ENCODE results near the gene ITGAV.

ITGAV gene

DNA sequence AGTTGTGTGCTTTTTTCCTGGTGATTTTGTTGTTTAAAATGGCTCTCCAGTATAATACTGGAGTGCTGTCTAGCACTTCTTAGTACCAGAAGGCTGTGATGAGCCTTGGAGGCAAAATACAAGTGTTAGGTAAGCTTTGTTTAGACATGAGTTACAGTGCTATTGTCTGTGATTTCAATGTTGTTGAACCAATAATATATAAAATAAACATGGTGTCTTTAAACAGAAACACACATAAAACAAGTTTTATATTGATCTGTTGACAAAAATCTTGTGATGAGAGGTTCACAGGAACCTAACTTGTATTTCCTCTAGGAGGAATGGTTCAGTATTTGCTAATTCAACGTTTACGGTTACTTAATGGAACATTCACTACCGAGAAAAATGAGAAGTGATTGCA, 99.0 kb downstream of the ITGAV start:
- DNase-seq: no peak

DNA sequence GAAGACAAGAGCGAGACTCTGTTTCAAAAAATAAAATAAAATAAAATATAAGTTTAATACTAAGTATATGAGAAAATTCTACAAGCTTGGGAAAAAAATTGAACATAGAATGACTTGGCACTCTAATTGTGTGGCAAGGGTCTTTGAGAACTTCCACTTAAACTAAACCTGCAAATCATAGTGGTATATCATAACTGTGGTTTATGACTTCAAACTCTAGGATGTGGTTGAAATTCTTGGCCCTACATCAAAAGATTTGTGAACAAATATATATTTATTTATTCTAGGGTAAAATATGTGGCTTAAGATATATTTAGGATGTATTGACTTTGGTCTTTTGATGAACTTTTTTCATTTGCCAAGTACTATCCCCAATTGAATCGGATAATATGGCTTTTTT, 100.9 kb downstream of the ITGAV start:
- no peak for DNase-seq

DNA sequence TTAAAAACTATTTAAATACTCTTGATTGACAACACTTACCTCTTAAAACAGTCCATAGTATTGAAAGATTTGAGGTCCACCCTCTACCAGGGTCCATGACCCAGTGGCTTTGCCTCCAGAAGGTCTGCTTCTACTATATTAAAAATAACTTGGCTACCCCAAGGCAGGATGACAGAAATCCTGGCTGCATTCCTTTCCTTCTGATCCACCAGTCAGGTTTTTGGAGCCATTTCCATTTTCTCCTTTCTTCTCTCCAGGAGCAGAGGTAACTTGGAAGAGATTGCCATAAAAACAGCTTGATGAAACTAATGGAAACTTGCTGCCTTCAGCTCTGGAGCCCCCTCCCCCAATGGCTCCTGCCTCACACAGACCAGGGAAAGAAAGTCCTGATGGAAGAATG, 101.4 kb downstream of the ITGAV start:
- DNase-seq: no peak

DNA sequence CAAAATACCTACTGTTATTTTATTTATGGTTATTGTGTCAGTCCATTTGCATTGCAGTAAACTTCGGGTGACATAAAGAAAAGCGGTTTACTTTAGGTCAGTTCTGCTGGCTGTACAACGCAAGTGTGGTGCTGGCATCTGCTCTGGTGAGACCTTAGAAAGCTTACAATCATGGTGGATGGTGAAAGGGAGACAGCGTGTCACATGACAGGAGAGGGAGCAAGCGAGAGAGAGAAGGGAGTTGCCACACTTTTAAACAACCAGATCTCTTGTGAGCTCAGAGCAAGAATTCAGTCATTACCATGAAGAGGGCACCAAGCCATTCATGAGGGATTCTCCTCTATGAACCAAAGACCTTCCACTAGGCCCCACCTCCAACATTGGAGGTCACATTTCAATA, 102.0 kb downstream of the ITGAV start:
- DNase-seq: no peak

DNA sequence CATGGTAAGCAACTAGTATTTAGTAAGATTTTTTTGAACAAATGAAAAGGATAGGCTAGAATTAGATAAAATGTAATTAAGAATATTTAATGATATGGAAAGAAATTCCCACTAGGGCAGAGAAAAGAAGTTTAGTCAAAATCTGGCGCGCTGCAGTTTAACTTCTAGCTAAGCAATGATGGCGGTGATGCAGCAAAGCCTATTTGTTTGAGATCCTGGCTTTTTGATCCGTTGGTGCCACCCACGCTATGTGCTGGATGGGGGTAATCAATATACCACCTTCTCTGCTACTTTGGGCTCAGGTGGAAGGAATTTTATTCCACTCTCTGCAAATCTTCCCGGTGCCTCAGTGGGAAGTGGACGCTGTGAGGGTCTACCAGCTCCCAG, 103.6 kb downstream of the ITGAV start:
- DNase-seq: no peak

DNA sequence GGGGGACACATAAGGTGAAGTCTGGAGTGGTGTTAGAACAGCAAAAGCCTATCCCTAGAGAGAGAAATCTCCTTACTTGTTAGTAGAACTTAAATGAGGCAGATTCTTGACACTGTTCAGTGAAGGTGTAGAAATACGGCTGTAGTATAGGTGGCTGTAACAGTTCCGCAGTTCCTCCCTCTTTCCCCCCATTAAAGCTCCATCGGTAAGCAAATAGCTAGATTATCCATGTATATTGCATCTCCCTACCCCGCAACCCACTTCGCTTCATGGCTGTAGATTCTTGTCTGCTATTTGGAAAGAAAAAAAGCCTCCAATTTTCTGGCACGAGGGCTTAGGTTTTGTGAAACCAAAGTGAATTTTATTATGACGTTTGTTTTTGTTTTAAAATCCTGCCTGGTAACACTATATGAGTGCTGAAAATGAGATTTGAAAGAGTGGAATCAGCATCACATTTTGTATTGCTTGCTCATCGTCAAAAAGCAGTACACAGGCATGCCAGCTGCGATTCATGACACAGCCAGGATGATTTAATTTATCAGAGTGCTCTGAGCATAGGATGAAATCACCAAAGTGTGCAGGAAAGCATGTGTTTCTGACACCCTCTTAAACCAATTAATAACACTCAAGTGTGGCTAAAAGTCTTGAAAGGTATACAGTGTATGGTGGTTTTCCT, 105.4 kb downstream of the ITGAV start:
- no peak for DNase-seq

DNA sequence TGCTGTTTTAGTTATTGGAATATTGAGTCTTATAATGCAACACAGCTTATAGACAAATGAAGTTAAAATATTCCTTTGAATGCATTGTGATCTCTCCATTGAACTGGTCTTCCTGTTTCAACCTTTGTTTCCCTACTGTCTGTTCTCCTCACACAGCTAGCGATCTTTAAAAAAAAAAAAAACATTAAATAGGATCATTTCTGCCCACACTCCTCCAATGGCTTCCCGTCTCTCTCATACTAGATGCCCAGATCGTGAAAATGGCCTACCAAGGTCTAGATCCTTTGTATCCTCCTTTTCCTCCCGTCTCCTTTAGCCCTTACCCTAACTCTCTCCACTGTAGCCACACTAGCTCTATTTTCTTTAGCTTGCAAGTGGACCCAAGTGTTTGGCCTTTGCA, 106.4 kb downstream of the ITGAV start:
- no peak for DNase-seq

DNA sequence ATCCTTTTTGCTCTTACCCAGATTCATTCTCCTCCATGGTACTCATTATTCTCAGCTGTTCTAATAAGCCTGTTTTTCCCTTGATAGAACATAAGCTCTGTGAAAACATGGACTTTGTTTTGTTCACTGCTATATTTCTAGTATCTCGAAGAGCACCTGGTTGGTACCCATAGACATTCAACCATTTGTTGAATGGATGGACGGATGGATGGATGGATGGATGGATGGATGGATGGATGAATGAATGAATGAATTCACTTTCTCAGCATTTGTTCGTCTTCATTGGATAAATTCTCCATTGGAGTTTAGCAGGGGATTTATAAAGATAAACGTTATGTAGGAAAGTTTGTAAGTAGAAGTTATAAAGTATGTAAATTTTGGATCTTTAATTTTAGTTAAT, 106.9 kb downstream of the ITGAV start:
- no peak for DNase-seq

DNA sequence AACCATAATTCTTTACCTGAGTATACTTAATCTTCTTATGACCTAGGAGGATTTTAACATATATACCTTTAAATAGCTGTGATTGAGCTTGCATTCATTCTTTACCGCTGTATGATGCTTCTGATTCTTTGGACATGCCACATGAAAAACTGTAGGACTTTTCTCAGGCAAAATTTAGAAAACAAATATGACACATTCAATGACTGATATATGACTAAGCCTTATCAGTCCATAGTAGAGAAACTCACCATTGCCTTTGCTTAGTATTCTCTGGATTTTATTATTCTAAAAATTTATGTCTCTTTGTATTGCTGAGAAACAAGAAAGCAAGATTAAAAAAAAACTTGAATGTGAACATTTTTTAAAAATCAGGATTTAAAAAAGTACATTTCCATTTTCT, 107.7 kb downstream of the ITGAV start:
- DNase-seq: no peak

DNA sequence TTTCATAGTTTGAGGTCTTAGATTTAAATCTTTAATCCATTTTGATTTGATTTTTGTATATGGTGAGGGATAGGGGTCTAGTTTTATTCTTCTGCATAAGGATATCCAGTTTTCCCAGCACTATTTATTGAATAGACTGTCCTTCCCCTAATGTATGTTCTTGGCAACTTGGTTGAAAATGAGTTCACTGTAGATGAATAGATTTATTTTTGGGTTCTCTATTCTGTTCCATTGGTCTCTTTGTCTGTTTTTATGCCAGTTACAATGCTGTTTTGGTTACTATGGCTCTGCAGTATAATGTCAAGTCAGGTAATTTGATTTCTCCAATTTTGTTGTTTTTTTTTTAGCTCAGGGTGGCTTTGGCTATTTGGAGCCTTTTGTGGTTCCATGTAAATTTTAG, 109.9 kb downstream of the ITGAV start:
- DNase-seq: no peak

DNA sequence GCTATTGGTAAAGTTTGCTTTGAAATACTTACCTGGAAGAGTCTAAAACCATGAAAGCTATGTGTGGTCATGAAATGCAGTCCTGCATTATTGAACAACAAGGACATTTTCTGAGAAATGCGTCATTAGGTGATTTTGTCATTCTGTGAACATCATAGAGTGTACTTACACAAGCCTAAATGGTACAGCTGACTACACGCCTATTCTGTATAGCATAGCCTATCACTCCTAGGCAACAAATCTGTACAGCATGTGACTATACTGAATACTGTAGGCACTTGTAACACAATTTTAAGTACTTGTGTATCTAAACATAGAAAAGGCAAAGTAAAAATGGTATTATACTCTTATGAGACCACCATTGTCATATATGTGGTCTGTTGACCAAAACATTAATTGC, 112.2 kb downstream of the ITGAV start:
- DNase-seq: no peak

DNA sequence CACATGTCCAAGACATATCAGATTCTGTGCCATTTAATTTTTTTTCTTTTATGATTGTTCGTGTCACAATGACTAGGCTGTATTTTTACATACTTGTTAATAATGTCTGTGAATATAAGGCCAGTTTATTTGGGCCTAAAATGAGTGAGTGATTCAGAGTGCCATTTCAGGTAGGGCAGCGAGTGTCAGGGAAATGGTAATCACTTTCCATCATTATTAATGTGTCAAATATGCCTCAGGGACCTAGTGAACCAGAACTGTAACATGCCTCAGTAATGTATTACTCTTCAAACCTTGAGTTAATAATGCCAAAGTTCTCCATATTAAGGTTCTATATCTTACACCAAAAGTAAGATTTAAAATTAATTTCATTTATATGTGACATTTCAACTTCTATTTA, 112.6 kb downstream of the ITGAV start:
- DNase-seq: no peak

DNA sequence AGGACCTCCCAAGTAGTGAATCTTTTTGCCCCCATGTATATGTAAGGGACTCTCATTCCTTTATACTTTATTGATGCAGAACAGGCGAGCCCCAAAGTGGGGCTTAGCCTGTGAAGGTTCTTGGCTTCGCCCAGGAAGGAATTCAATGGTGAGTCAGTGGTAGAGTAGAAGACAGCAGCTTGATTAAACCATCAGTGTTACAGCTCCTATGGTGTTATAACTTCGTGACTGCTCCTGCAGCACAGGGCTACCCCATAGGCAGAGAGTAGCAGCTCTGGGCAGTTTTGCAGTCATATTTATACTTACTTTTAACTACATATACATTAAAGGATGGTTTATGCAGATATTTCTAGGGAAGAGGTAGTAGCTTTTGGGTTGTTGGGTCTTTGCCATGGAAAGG, 115.0 kb downstream of the ITGAV start:
- DNase-seq: no peak

DNA sequence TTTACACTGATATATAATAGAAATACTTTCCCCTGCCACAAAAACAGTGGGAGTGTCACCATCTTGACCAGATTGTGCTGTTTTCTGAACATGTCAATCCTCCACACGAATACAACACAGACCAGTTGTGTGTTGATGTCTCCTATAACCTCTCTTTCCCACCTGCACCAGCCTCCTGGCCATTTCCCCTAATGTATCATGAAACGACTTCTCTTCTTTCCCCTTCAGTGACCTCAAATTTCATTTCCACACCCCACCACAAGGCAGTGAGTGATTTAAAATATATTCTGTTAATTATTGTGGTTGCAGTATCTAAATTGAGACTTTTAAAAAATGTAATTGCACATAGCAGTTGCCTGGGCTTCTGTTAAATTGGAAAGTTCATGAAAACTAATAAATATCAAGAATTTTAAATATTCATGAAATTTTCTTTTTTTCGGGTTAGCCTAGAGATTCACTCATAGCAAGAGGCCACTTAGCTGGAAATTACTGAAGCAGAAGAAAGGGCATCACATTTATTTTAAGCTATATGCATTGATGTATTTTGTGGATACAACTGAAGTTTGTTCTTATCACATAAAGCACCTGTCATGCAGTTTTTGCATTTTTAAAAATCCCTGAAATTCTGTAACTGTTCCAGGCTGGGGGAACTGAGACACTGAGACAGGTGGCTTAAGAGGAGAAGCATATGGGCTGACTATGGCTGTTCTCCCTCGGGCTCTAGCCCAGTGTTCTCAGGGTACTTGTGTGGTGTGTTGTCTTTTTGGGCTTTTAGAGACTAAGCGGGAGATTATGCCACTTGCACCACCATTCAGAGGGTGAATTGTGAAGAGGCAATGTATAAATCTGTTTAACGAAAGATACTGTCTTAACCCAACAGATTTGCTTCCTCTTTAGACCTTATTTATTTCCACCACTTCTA, 119.9 kb downstream of the ITGAV start:
- no peak for DNase-seq

DNA sequence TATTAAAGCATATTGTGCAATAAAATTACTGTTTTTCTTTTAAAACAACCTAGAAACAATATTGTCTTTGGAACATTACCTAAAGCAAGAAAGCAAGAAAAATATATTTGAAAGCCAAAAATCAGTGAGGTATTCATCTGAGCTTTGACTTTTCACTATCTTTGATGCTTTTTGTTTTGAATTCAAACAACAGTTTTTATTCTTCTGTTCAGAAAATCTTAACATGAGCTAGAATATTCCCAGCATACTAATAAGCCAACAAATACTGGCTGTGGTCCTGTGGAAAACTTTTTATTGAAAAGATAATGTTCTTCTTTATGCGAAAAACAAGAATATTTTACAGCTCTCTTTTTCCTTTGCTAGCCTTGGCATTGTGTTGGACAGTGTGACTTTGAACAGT, 123.8 kb downstream of the ITGAV start:
- no peak for DNase-seq

DNA sequence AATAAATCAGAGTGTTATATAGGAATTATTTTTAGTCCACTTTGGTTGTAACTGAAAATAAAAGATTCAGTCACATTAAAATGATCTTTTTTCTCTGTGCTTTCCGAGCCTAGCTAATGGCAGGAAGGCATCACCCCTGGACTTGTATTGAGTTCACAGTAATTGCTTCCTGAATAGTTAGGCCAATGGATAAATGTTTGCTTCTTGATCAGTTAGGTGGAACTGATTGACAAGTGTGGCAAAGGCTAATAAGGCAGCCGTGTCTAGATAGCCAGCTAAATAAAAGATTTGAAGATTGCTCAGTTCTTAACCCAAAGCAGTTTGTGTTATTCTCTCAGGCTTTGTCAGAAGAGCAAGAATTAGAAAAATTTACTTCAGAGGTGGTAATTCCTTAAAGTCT, 124.8 kb downstream of the ITGAV start:
- DNase-seq: no peak

DNA sequence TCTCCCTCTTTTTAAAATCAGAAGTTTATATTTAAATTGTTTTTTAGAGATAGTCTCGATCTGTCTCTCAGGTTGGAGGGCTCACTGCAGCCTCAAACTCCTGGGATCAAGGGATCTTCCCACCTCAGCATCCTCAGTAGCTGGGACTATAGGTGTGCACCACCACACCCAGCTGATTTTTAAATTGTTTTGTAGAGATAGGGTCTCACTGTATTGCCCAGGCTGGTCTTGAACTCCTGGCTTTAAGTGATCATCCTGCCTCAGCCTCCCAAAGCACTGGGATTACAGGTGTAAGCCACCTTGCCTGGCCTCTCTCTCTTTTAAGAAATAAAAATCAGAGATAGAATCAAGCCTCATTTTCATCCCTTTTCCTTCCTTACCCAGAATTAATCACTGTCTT, 126.1 kb downstream of the ITGAV start:
- no peak for DNase-seq

DNA sequence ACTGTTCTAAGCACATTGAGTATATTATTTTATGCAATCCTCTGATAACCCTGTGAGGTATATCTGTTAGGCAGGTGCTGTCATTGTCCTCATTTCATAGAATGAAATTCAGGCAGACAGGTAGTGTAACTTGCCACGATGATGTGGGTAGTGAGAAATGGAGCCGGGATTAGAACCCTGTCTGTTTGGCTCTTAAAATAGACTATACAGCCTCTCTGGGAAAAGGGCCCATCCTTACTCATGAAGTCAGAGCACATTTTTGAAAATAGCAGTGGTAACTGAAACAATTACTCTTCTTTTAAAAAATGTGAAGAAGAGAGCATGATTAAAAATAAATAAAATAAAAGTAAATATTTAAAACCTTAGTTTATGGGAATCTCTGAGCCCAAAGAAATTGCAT, 127.0 kb downstream of the ITGAV start:
- DNase-seq: no peak

DNA sequence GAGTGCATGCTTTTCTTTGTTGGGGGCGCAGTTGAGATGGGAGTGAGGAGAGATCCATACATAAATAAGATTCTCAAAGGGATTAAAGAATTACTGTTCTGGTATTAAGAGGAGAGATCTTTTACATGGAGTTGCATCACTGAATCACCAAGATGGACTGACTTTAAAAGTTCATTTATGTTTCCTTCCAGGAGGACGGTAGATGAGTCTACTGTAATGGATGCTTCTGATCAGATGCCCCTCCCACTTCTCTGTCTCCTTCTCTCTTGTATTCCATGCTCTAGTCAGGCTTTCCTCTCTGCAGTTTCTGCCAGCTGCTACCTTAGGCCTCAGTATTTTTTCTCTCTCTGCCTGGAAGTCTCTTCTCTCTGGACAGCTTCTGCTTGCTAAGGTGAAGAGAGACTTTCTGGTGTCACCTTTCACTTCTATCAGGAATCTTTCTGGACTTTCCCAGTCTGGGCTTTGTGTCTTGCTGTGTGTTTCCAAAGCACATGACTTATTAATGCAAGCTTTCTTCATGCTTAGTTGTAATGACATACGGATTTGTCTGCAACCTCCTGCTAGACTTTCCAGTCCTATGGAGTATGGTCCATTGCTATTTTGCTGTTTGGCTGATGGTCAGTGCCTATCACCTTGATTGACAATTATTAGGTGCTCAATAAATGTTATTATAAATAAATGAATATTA, 127.6 kb downstream of the ITGAV start:
- DNase-seq: no peak

DNA sequence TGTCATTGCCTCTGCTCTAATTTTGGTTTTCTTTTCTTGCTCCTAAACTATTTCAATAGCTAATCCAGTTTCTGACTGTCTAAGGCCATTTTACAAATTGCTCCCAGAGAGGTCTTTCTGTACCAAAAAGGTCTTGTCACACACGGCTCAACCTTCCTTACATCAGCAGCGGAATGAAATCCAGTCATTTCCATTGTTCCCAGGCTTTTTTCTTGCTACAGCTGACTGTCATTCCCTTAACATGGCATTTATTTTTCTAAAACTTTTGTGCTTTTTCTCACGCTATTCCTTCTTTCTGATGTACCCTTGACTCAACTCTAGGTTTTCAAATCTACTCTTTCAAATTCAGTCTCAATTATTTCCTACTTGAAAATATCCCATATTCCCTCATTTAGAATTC, 128.3 kb downstream of the ITGAV start:
- DNase-seq: no peak

DNA sequence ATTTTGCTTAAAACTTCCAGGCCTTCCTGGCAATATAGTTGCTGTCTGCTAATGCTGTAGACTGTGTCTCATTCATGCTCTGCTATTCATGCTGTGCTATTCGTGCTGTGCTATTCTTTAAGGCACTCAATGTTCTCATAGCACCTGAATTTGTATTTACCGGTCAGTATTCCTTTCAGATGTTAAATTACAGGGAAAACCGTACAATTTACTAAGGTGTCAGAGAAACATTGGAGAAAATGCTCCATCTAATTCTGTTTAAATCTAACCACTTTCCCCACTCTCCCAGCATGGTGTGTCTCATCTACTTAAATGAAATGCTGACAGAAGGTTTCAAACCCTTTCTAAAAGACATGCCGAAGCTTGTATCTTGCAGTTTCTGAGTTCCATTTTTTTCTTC, 129.0 kb downstream of the ITGAV start:
- no peak for DNase-seq

DNA sequence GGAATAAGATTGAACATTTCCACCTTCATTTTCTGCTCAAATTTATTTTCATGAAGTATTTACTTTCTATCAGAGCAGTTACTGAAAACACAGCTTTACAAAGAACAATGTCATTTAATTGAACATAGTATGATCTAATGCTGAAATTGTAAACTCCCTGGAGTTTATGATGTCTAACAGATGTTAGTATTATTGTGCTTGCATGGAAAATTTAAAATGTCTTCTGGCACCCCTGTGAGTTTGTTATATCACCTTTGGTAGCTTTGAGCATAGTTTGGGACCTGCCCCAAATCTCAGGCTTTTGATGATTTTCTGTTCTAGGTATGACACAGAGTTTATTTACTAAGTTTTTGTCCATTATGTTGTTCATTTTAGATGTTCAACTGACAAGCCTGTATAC, 132.1 kb downstream of the ITGAV start:
- no peak for DNase-seq

DNA sequence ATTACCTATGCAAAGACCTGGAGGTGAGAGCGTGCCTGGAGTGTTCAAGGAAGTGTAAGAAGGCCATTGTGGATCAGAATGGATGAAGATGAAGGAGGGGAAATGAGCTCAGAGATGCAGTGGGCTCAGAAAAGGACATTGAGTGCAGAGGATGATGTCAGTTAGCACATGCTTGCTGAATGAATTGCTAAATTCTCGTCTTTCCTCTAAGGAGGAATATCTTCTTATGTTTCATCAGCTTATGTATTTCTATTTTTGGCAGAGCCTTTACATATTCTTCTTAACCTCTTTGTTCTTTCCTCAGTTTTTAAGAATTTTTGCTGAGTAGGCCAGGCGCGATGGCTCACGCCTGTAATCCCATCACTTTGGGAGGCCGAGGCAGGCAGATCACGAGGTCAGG, 134.9 kb downstream of the ITGAV start:
- DNase-seq: no peak

DNA sequence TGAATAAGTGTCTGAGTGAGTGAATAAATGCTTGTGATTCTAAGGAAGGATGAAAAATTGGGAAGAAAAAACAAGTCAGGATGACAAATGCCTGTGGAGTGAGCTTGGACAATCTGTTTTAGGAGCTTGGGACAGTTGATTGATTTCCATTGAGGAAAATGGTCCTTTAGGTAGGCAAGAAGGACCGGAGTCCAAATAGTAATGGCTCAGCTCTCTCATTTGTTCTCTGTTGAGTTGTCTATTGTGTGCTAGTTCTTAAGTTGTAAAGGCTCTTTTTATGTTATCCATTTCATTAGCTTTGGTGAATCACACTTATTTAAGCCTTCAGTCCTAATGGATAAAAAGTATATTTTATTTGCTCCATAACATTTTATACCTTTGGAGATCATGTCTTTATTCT, 135.9 kb downstream of the ITGAV start:
- DNase-seq: no peak

Data from NK-92 treated with Interleukin-12 subunit alpha and Interleukin-12 subunit beta, amount 100 ng/mL, for 24 hours (cell line).